ENCODE measurements around the gene LRRC73. TPM values are rescaled to one million over a fixed set of nuclear protein-coding genes. Genes with fewer than 3 reads are reported as not detected.
"Not testable (repeated sequence)": the region's sequence is repeated elsewhere in the genome, so short reads cannot be mapped to it uniquely, and the experiment has no call there.

Gene LRRC73
- total RNA-seq, 2 experiments from 2014 or later: 0.45 to 0.52 TPM

DNA sequence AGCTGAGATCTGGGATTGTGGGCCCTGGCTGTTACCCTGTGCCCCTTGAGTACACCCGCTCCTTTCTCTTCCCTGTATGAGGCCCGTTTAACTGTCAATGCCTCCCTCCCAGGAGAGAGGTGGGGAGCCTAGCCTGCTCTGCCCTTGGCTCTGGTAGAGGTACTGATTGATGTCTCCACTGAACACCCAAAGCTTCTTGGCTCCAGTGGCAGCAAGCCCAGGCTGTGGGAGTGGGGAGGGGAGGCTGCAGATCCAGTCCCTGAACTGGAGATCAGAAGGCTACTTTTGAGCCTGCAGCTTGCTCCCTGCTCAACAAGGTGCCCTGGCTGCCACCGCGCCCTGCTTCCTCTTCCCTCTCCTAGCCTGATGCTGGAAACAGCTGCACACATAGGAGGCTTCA, 7.5 kb downstream of the LRRC73 start:
- TF ChIP-seq, protein P1, sequence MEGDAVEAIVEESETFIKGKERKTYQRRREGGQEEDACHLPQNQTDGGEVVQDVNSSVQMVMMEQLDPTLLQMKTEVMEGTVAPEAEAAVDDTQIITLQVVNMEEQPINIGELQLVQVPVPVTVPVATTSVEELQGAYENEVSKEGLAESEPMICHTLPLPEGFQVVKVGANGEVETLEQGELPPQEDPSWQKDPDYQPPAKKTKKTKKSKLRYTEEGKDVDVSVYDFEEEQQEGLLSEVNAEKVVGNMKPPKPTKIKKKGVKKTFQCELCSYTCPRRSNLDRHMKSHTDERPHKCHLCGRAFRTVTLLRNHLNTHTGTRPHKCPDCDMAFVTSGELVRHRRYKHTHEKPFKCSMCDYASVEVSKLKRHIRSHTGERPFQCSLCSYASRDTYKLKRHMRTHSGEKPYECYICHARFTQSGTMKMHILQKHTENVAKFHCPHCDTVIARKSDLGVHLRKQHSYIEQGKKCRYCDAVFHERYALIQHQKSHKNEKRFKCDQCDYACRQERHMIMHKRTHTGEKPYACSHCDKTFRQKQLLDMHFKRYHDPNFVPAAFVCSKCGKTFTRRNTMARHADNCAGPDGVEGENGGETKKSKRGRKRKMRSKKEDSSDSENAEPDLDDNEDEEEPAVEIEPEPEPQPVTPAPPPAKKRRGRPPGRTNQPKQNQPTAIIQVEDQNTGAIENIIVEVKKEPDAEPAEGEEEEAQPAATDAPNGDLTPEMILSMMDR (IDR thresholded peaks at IDR 0.05): no peak
- H3K4me1 Mint-ChIP-seq (ENCODE audit: low read depth): peaks cover 6% of the 10 kb centered on the region
- POLR2A ChIA-PET: interaction anchor here (0.9 kb wide), 1 partner anchor 48 kb away, joined by 4 read pairs; the partner anchor contains the start of gene DLK2

DNA sequence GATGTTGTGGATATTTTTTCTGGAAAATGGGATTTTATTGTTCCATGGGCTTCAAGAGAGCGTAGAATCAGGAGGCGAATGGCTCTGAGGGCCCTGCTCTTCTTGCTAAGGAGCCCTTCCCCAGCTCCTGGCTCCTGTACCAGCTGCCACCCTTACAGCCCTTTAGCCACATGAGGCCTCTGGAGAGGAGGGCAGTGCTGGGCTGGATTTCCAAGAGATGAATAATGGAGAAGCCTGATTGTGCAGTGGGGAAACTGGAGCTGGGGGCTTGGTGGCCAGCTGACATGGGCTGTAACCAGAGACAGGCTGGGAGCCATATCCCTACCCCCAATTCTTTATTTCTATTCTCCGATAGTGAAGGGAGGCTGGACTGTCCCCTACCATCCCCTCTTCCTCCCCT, 9.2 kb downstream of the LRRC73 start:
- ATAC-seq (ENCODE audit: poor library complexity) (no peak), DNase-seq (no peak)
- Mint-ChIP-seq H3K27ac (no peak overlapping the region), H3K4me3 (no peak overlapping the region), H3K36me3 (ENCODE audit: low read depth) (peaks cover 71% of the 10 kb centered on the region), H3K9me3 (no peaks in the 10 kb centered on the region), H3K4me1 (ENCODE audit: low read depth) (peaks cover 2% of the 10 kb centered on the region), H3K27me3 (no peaks in the 10 kb centered on the region)
- no peaks in the 10 kb centered on the region for H3K9me3 ChIP-seq (ENCODE audit: control insufficient read depth in 1 of 2, insufficient read depth in 1 of 2, low read length in 2 of 2)
- H3K4me3 ChIP-seq (ENCODE audit: low read length): no peak overlapping the region
- TF ChIP-seq, protein P1 (IDR thresholded peaks at IDR 0.05): no peak
- intact Hi-C loops (cut with DNase I, micrococcal nuclease): loop anchor here in 1 of 2 experiments (10.0 kb wide), 1 partner anchor 596 kb away; no protein-coding TSS in a partner anchor
- peaks cover under 1% of the 10 kb centered on the region for H3K4me1 ChIP-seq (ENCODE audit: insufficient read depth, low read length)
- no peaks in the 10 kb centered on the region for H3K27me3 ChIP-seq (ENCODE audit: control insufficient read depth in 1 of 2, insufficient read depth in 2 of 2, low read length in 2 of 2)
- no peak overlapping the region for H3K27ac ChIP-seq (ENCODE audit: low read depth in 1 of 2, low read length in 2 of 2)
- peaks cover 80% of the 10 kb centered on the region for H3K36me3 ChIP-seq (ENCODE audit: insufficient read depth, low read length)
- ChIA-PET CTCF (interaction anchor here (0.6 kb wide), 1 partner anchor 106 kb away, joined by 3 read pairs; no protein-coding TSS in a partner anchor), POLR2A (no interaction called here)

More for the DNA sequence above, 7.5 kb downstream of the LRRC73 start:
- ATAC-seq (ENCODE audit: poor library complexity) (no peak), DNase-seq (no peak)
- Histone ChIP-seq H3K27ac (ENCODE audit: low read depth in 1 of 2, low read length in 2 of 2) (no peak overlapping the region), H3K4me3 (ENCODE audit: low read length) (no peak overlapping the region), H3K27me3 (ENCODE audit: control insufficient read depth in 1 of 2, insufficient read depth in 2 of 2, low read length in 2 of 2) (peaks cover under 1 to 5% of the 10 kb centered on the region in 2 experiments), H3K4me1 (ENCODE audit: insufficient read depth, low read length) (peaks cover 14% of the 10 kb centered on the region), H3K36me3 (ENCODE audit: insufficient read depth, low read length) (peaks cover 74% of the 10 kb centered on the region), H3K9me3 (ENCODE audit: control insufficient read depth in 1 of 2, insufficient read depth in 1 of 2, low read length in 2 of 2) (no peaks in the 10 kb centered on the region)
- H3K9me3 Mint-ChIP-seq: no peaks in the 10 kb centered on the region
- H3K4me3 Mint-ChIP-seq: no peak overlapping the region
- CTCF ChIA-PET: no interaction called here
- H3K27me3 Mint-ChIP-seq: peaks cover 6% of the 10 kb centered on the region
- no peak overlapping the region for H3K27ac Mint-ChIP-seq
- H3K36me3 Mint-ChIP-seq (ENCODE audit: low read depth): peaks cover 79% of the 10 kb centered on the region
- intact Hi-C loops (cut with DNase I, micrococcal nuclease): loop anchor here in 1 of 2 experiments (10.0 kb wide), 1 partner anchor 598 kb away; no protein-coding TSS in a partner anchor

DNA sequence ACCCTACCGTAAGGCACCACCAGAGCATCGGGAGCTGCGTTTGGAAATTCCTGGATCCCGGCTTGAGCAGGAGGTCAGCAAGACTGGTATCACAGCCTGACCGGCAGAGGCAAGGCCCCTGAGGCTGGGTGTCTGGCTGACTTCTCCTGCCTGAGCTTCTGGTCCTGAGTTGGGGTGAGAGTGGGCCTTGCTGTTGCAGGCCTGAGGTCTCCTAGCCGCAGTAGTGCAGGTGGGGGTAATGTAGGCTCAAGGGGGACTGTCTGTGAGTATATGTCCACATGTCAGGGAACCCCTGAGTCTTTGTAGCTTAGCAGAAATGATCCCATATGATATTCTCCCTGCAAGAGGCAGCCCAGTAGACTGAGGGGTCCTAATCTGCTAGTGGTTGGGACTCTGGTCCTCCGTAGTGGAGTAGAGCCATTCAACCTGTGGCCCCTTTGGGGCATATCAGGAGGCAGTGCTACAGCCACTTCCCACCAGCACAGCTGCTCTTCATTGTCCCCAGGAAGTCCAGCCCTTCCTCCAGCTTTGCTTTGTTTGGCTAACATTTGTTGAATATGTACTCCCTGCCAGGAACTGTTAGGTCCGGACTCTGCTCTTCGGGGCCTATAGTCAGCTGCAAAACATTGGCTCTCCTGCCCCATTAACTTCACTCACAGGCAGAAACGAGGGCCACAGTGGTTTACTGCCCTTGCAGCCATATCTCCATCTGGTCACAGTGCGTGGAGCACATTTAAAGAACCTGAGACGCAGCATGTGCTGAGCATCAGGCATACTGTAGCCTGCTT, 10.9 kb downstream of the LRRC73 start:
- Mint-ChIP-seq H3K9me3 (no peaks in the 10 kb centered on the region), H3K36me3 (ENCODE audit: low read depth) (peaks cover 69% of the 10 kb centered on the region), H3K4me3 (no peak overlapping the region), H3K27me3 (no peaks in the 10 kb centered on the region), H3K27ac (no peak overlapping the region), H3K4me1 (ENCODE audit: low read depth) (peaks cover 16% of the 10 kb centered on the region)
- no peaks in the 10 kb centered on the region for H3K27me3 ChIP-seq (ENCODE audit: control insufficient read depth in 1 of 2, insufficient read depth in 2 of 2, low read length in 2 of 2)
- H3K4me3 ChIP-seq (ENCODE audit: low read length): no peak overlapping the region
- TF ChIP-seq, protein P1 (IDR thresholded peaks at IDR 0.05): no peak
- no peak overlapping the region for H3K27ac ChIP-seq (ENCODE audit: low read depth in 1 of 2, low read length in 2 of 2)
- DNase-seq (no peak), ATAC-seq (ENCODE audit: poor library complexity) (no peak)
- H3K4me1 ChIP-seq (ENCODE audit: insufficient read depth, low read length): peaks cover 17% of the 10 kb centered on the region
- peaks cover 68% of the 10 kb centered on the region for H3K36me3 ChIP-seq (ENCODE audit: insufficient read depth, low read length)
- intact Hi-C loops (cut with DNase I, micrococcal nuclease): no loop called here
- ChIA-PET POLR2A (no interaction called here), CTCF (no interaction called here)
- H3K9me3 ChIP-seq (ENCODE audit: control insufficient read depth in 1 of 2, insufficient read depth in 1 of 2, low read length in 2 of 2): no peaks in the 10 kb centered on the region

DNA sequence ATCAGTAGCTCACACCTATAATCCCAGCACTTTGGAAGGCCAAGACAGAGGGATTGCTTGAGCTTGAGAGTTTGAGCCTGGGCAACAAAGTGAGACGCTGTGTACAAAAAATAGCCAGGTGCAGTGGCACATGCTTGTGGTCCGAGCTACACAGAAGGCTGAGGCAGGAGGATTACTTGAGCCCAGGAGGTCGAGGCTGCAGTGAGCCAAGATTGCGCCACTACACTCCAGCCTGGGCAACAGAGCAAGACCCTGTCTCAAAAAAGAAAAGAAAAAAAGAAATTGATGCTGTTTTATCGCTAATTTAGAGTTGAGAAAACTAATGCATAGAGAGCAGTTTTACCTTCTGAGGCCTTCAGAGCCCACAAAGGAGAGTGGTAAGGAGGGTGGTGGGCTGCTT, 11.9 kb downstream of the LRRC73 start:
- H3K27ac ChIP-seq (ENCODE audit: low read depth in 1 of 2, low read length in 2 of 2); DNase-seq; H3K27me3 Mint-ChIP-seq; H3K4me3 Mint-ChIP-seq; H3K27ac Mint-ChIP-seq; H3K27me3 ChIP-seq (ENCODE audit: control insufficient read depth in 1 of 2, insufficient read depth in 2 of 2, low read length in 2 of 2); H3K9me3 ChIP-seq (ENCODE audit: control insufficient read depth in 1 of 2, insufficient read depth in 1 of 2, low read length in 2 of 2); ATAC-seq (ENCODE audit: poor library complexity); H3K4me3 ChIP-seq (ENCODE audit: low read length); intact Hi-C loops (cut with DNase I, micrococcal nuclease); H3K9me3 Mint-ChIP-seq: not testable (repeated sequence)
- Histone ChIP-seq H3K4me1 (ENCODE audit: insufficient read depth, low read length) (peaks cover 23% of the 10 kb centered on the region), H3K36me3 (ENCODE audit: insufficient read depth, low read length) (peaks cover 62% of the 10 kb centered on the region)
- Mint-ChIP-seq H3K36me3 (ENCODE audit: low read depth) (peaks cover 66% of the 10 kb centered on the region), H3K4me1 (ENCODE audit: low read depth) (peaks cover 25% of the 10 kb centered on the region)
- ChIA-PET CTCF (interaction anchor here (0.5 to 0.6 kb wide), 2 partner anchors 191 to 585 kb away, joined by 3 read pairs; no protein-coding TSS in a partner anchor), POLR2A (interaction anchor here (0.6 kb wide), 1 partner anchor 8 kb away, joined by 4 read pairs; no protein-coding TSS in a partner anchor)

Data from CD4-positive, alpha-beta T cell (primary cell).